H1 (cell line): ENCODE data around the gene TMCO1. TPM values are rescaled to one million over a fixed set of nuclear protein-coding genes. Genes with fewer than 3 reads are reported as not detected.
"Not testable (repeated sequence)": the region's sequence is repeated elsewhere in the genome, so short reads cannot be mapped to it uniquely, and the experiment has no call there.

Experiments used
- CTCF ChIA-PET: fragments of 300-600 bp; sonication (Branson Sonifier 250); formaldehyde crosslinking; loops from one replicate; lab custom pipeline; 2021; ENCODE audit not compliant: partially characterized antibody; lab: Charles Lee
- POLR2A ChIA-PET: fragments of 300-600 bp; sonication (Branson Sonifier 250); formaldehyde crosslinking; loops from one replicate; lab custom pipeline; 2021; ENCODE audit warnings: inconsistent platforms; ENCODE audit not compliant: partially characterized antibody; lab: Charles Lee
- DNase-seq, 2 experiments: peaks; one replicate each; pipeline versions ENCODE4 v3.0.0 to v3.0.0-alpha.2; 2010 to 2022; ENCODE audit warnings: low spot score in 2 of 2, low read depth in 1 of 2, mixed read lengths in 1 of 2
- FAIRE-seq: peaks from 2 replicates; lab custom pipeline; 2011; peaks lifted over from hg19 to GRCh38; lab: Jason Lieb, UNC
- H2AFZ ChIP-seq: 2 replicates; pipeline ENCODE4 v1.8.1; 2012; ENCODE audit warnings: low read length, inconsistent platforms
- H2AK5ac ChIP-seq: 2 replicates; pipeline ENCODE4 v1.6.1; 2013; ENCODE audit warnings: low read depth, low read length
- H2BK120ac ChIP-seq: replicated peaks from 2 replicates; pipeline ENCODE3; 2013; ENCODE audit warnings: low read depth, low read length, inconsistent platforms
- H2BK12ac ChIP-seq: 2 replicates; pipeline ENCODE4 v1.6.1; 2013; ENCODE audit warnings: low read depth, low read length
- H2BK15ac ChIP-seq: 2 replicates; pipeline ENCODE4 v1.6.1; 2013; ENCODE audit warnings: low read length
- H2BK20ac ChIP-seq: 2 replicates; pipeline ENCODE4 v1.6.1; 2013; ENCODE audit warnings: low read length
- H2BK5ac ChIP-seq: 2 replicates; pipeline ENCODE4 v1.6.1; 2013; ENCODE audit warnings: low read depth, low read length
- H3K14ac ChIP-seq: 2 replicates; pipeline ENCODE4 v1.6.1; 2013; ENCODE audit warnings: inconsistent platforms; ENCODE audit not compliant: insufficient read length
- H3K18ac ChIP-seq: 2 replicates; pipeline ENCODE4 v1.6.1; 2013; ENCODE audit warnings: low read length; ENCODE audit errors: extremely low read depth
- H3K23ac ChIP-seq: 2 replicates; pipeline ENCODE4 v1.6.1; 2013; ENCODE audit warnings: inconsistent platforms; ENCODE audit not compliant: insufficient read length
- H3K23me2 ChIP-seq: 2 replicates; pipeline ENCODE4 v1.6.1; 2013; ENCODE audit warnings: low read depth, low read length
- H3K27ac ChIP-seq: 2 replicates; pipeline ENCODE4 v1.6.1; 2011; ENCODE audit warnings: low read depth, low read length, inconsistent platforms
- H3K27me3 ChIP-seq, 4 experiments: replicated peaks in 1 of 4; 1 replicate in 1 of 4; 2 replicates in 3 of 4; pipeline versions ENCODE4 v1.6.1 to v1.8.1; 2011 to 2013; ENCODE audit warnings: low read length in 3 of 4, mild to moderate bottlenecking in 3 of 4, inconsistent platforms in 2 of 4, mixed read lengths in 2 of 4, moderate library complexity in 1 of 4; ENCODE audit not compliant: control insufficient read depth in 3 of 4, insufficient read depth in 3 of 4; ENCODE audit errors: extremely low read depth in 1 of 4
- H3K36me3 ChIP-seq, 4 experiments: 2 replicates each; pipeline versions ENCODE4 v1.6.1 to v1.8.1; 2011 to 2013; ENCODE audit warnings: mild to moderate bottlenecking in 4 of 4, low read length in 3 of 4, moderate library complexity in 2 of 4, control low read depth in 1 of 4, inconsistent platforms in 1 of 4; ENCODE audit not compliant: insufficient read depth in 4 of 4, control insufficient read depth in 2 of 4
- H3K4ac ChIP-seq: replicated peaks from 2 replicates; pipeline ENCODE3; 2013; ENCODE audit warnings: low read length, low read depth, mixed read lengths, inconsistent platforms; ENCODE audit not compliant: insufficient read length
- H3K4me1 ChIP-seq, 4 experiments: replicated peaks in 1 of 4; 1 replicate in 1 of 4; 2 replicates in 3 of 4; pipeline versions ENCODE4 v1.6.1 to v1.8.1; 2011 to 2013; ENCODE audit warnings: low read length in 3 of 4, inconsistent platforms in 2 of 4, mixed read lengths in 1 of 4; ENCODE audit not compliant: insufficient read depth in 4 of 4, control insufficient read depth in 3 of 4
- H3K4me2 ChIP-seq, 2 experiments: 2 replicates each; pipeline versions ENCODE4 v1.6.1 to v1.8.1; 2011 to 2013; ENCODE audit warnings: low read depth in 2 of 2, low read length in 2 of 2, control low read depth in 1 of 2, inconsistent platforms in 1 of 2, mild to moderate bottlenecking in 1 of 2; ENCODE audit not compliant: insufficient read depth in 1 of 2
- H3K4me3 ChIP-seq, 4 experiments: fragments of 200-600, 300-600 bp in 1 of 4; sonication (generic), shearing (Covaris generic), sonication (Bioruptor Twin) in 1 of 4; 2 replicates each; pipeline versions ENCODE4 v1.5.1 to v1.8.1; 2011 to 2016; ENCODE audit warnings: low read length in 4 of 4, low read depth in 3 of 4, control low read depth in 2 of 4, inconsistent platforms in 2 of 4, mild to moderate bottlenecking in 2 of 4, mixed read lengths in 1 of 4, moderate library complexity in 1 of 4; ENCODE audit not compliant: insufficient read depth in 2 of 4; ENCODE audit errors: extremely low read depth in 1 of 4
- H3K56ac ChIP-seq: replicated peaks from 2 replicates; pipeline ENCODE3; 2013; ENCODE audit warnings: low read depth, mild to moderate bottlenecking, mixed read lengths, low read length, inconsistent platforms; ENCODE audit not compliant: insufficient read length
- H3K79me1 ChIP-seq: 2 replicates; pipeline ENCODE4 v1.6.1; 2013; ENCODE audit warnings: low read depth, low read length, control low read depth
- H3K79me2 ChIP-seq, 2 experiments: 2 replicates each; pipeline versions ENCODE4 v1.6.1 to v1.8.1; 2012 to 2013; ENCODE audit warnings: low read length in 2 of 2, mild to moderate bottlenecking in 2 of 2, inconsistent platforms in 1 of 2; ENCODE audit not compliant: insufficient read depth in 2 of 2, control insufficient read depth in 1 of 2
- H3K9ac ChIP-seq, 4 experiments: replicated peaks in 1 of 4; 1 replicate in 1 of 4; 2 replicates in 3 of 4; pipeline versions ENCODE4 v1.6.1 to v1.8.1; 2011 to 2013; ENCODE audit warnings: low read depth in 3 of 4, low read length in 3 of 4, control low read depth in 2 of 4, mild to moderate bottlenecking in 2 of 4, moderate library complexity in 2 of 4, inconsistent platforms in 1 of 4; ENCODE audit errors: extremely low read depth in 1 of 4
- H3K9me3 ChIP-seq, 2 experiments: 2 replicates each; pipeline versions ENCODE4 v1.6.1 to v1.8.1; 2012 to 2013; ENCODE audit warnings: mild to moderate bottlenecking in 2 of 2, moderate library complexity in 2 of 2, control low read depth in 1 of 2, inconsistent platforms in 1 of 2, low read depth in 1 of 2, low read length in 1 of 2, mixed read lengths in 1 of 2; ENCODE audit not compliant: insufficient read depth in 2 of 2
- H4K20me1 ChIP-seq, 2 experiments: replicated peaks in 1 of 2; 2 replicates each; pipeline versions ENCODE3 to v1.8.1; 2011 to 2013; ENCODE audit warnings: inconsistent platforms in 2 of 2, low read length in 2 of 2, mild to moderate bottlenecking in 1 of 2; ENCODE audit not compliant: insufficient read depth in 2 of 2, control insufficient read depth in 1 of 2
- H4K5ac ChIP-seq: 2 replicates; pipeline ENCODE4 v1.6.1; 2013; ENCODE audit warnings: low read length, low read depth, mixed read lengths, inconsistent platforms; ENCODE audit not compliant: insufficient read length
- H4K8ac ChIP-seq: 2 replicates; pipeline ENCODE4 v1.8.0; 2013; ENCODE audit warnings: mild to moderate bottlenecking, moderate library complexity, low read length, inconsistent platforms; ENCODE audit not compliant: insufficient read depth; ENCODE audit errors: extremely low read depth
- H4K91ac ChIP-seq: replicated peaks from 2 replicates; pipeline ENCODE3; 2013; ENCODE audit warnings: low read length, mixed read lengths, inconsistent platforms; ENCODE audit not compliant: insufficient read length
- WGBS, 2 experiments: shearing (Covaris generic) in 1 of 2; methylation state at CpG; one replicate each; pipeline versions ENCODE4 v1.1.6 to v1.1.7; 2013 to 2015; ENCODE audit warnings: low lambda C conversion rate in 2 of 2, mixed read lengths in 2 of 2, inconsistent platforms in 1 of 2, low coverage in 1 of 2, missing lambda C conversion rate in 1 of 2; ENCODE audit not compliant: insufficient replicate concordance in 2 of 2, insufficient coverage in 1 of 2, insufficient read length in 1 of 2; ENCODE audit errors: extremely low coverage in 1 of 2, missing lambda C conversion rate in 1 of 2; 5-methylcytosine and 5-hydroxymethylcytosine counted together
- polyA plus RNA-seq, 7 experiments: library from polyadenylated mRNA; depleted of rRNA in 3 of 7; stranded (reverse) in 5 of 7; unstranded in 2 of 7; fragments of >200 nt in 5 of 7; fragments of 200-250 nt in 2 of 7; gene quantifications; 1 replicate in 5 of 7; 2 replicates in 1 of 7; 4 replicates in 1 of 7; pipeline versions ENCODE4 v1.2.1 to v1.2.3, GENCODE V29; 2011 to 2013; ENCODE audit warnings: missing spikeins in 2 of 7, mixed read lengths in 2 of 7
- total RNA-seq: library from RNA; stranded (reverse); fragmentation: NEBNext Ultra II Directional; extraction: Animal tissue kit (Norgen Biotek cat#: 25700); gene quantifications from 2 replicates; pipeline ENCODE4 v1.2.1, GENCODE V29; 2021

Gene TMCO1
- total and polyA plus RNA-seq, 2 of the 8 experiments (the other 6 are each of a cell fraction or from before 2014, with no cell fraction given), result 61.6 to 63.8 TPM

DNA sequence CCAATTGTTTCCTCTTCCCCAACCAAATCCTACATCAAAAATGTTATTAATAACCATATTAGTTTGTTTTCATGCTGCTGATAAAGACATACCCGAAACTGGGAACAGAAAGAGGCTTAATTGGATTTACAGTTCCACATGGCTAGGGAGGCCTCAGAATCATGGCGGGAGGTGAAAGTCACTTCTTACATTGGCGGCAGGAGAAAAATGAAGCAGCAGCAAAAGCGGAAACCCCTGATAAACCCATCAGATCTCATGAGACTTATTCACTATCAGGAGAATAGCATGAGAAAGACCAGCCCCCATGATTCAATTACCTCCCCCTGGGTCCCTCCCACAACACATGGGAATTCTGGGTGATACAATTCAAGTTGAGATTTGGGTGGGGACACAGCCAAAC, 87.9 kb downstream of the TMCO1 start:
- H3K79me2 ChIP-seq, H3K4me1 ChIP-seq, FAIRE-seq, H2BK15ac ChIP-seq, H3K27me3 ChIP-seq, H2BK20ac ChIP-seq, H4K5ac ChIP-seq, H2BK5ac ChIP-seq, H3K27ac ChIP-seq, H2AK5ac ChIP-seq, H3K4me3 ChIP-seq, H3K9ac ChIP-seq, H3K56ac ChIP-seq, H4K20me1 ChIP-seq, H4K91ac ChIP-seq, H3K4me2 ChIP-seq, H3K4ac ChIP-seq, DNase-seq, H3K79me1 ChIP-seq, H3K23ac ChIP-seq, H3K18ac ChIP-seq, H3K23me2 ChIP-seq, H2BK12ac ChIP-seq, H3K14ac ChIP-seq, H2AFZ ChIP-seq, POLR2A ChIA-PET, H4K8ac ChIP-seq, H2BK120ac ChIP-seq, H3K9me3 ChIP-seq: not testable (repeated sequence)
- CTCF ChIA-PET, result interaction anchor here (1.0 kb wide), 1 partner anchor 18 kb away, joined by 3 read pairs; the partner anchor contains the start of gene ALDH9A1
- H3K36me3 ChIP-seq, result peaks cover 7 to 46% (median 25%) of the 10 kb centered on the region in 4 experiments; a peak in 7 of 8 replicates
- WGBS, 2 experiments, result 89% methylated on average over 4 of the region's 4 CpGs; no CpG with 5 or more reads in 1 of the 2 experiments
